Effector memory CD8-positive, alpha-beta T cell (primary cell): ENCODE results near the gene DRC7.
"Not testable (repeated sequence)": the region's sequence is repeated elsewhere in the genome, so short reads cannot be mapped to it uniquely, and the experiment has no call there.

Source experiments
- ATAC-seq: fragments of 150-1000 bp; cut with Tn5 transposase; replicated peaks from 2 replicates; pipeline ENCODE4 v1.10.0; 2021; ENCODE audit warnings: mild to moderate bottlenecking, moderate library complexity
- DNase-seq, 3 experiments: peaks; one replicate each; pipeline ENCODE4 v3.0.0; 2021
- H3K27ac Mint-ChIP-seq, 2 donors: one replicate each; pipeline ENCODE4 v1.8.0; 2022; ENCODE audit warnings: mild to moderate bottlenecking in 2 of 2, mixed read lengths in 2 of 2, moderate library complexity in 2 of 2
- H3K27me3 Mint-ChIP-seq, 2 donors: one replicate each; pipeline ENCODE4 v1.8.0; 2022; ENCODE audit warnings: mixed read lengths in 2 of 2
- H3K36me3 Mint-ChIP-seq: one replicate; pipeline ENCODE4 v1.8.0; 2022; ENCODE audit warnings: mild to moderate bottlenecking, moderate library complexity, mixed read lengths; ENCODE audit not compliant: insufficient read depth
- H3K4me1 Mint-ChIP-seq, 2 donors: one replicate each; pipeline ENCODE4 v1.8.0; 2022; ENCODE audit warnings: low read depth in 2 of 2, mixed read lengths in 2 of 2
- H3K4me3 Mint-ChIP-seq, 2 donors: one replicate each; pipeline ENCODE4 v1.8.0; 2022; ENCODE audit warnings: mild to moderate bottlenecking in 2 of 2, mixed read lengths in 2 of 2, moderate library complexity in 2 of 2
- H3K9me3 Mint-ChIP-seq, 2 donors: one replicate each; pipeline ENCODE4 v1.8.0; 2022; ENCODE audit warnings: mixed read lengths in 2 of 2

Gene DRC7

DNA sequence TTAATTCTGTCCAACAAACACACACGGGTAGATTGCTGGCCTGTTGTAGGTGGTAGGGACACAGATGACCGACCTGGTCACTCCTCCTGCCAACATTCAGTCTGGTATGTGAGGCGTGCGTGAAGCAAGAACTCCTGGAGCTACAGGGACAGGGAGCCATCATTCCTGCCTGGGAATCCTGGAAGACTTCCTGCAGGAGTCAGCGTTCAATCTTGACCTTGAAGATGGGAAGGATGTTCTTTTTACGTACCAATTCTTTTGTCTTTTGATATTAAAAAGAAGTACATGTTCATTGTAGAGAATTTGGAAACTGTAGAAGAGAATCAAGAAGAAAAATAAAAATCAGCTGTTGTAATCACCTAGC lies 30.0 kb upstream of the DRC7 start:
- no peak for DNase-seq
- H3K9me3 Mint-ChIP-seq = no peaks in the 10 kb centered on the region
- H3K27me3 Mint-ChIP-seq = no peaks in the 10 kb centered on the region
- H3K4me1 Mint-ChIP-seq = peaks cover 9 to 16% of the 10 kb centered on the region in 2 donors
- no peak for ATAC-seq
- H3K36me3 Mint-ChIP-seq = peaks cover 20% of the 10 kb centered on the region
- peak overlapping the region in 1 of 2 donors; percentile 24 for H3K27ac Mint-ChIP-seq
- no peak overlapping the region for H3K4me3 Mint-ChIP-seq

DNA sequence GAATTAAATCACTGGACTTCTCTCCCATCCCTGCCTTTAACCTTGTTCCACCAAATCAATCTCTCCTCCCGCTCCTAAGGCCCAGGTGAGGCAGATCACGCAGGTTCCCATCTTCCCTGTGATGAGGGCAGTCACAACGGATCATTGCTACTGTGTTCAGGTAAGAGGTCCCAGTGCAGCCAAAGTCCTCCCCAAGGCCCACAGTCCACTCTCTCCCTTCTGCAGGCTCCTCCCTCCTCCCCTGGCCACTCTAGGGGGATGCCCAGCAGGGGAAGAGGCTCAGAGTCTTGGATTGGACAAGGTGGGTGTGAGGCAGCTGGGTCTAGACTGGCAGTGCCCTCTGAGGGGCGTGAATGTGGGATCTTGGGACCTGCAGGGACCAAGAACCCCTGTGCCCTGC lies 29.1 kb upstream of the DRC7 start:
- H3K4me3 Mint-ChIP-seq = no peak overlapping the region
- H3K27ac Mint-ChIP-seq = peak overlapping the region in 1 of 2 donors; percentile 24
- DNase-seq (no peak), ATAC-seq (no peak)
- peaks cover 9 to 15% of the 10 kb centered on the region in 2 donors for H3K4me1 Mint-ChIP-seq
- no peaks in the 10 kb centered on the region for H3K9me3 Mint-ChIP-seq
- H3K27me3 Mint-ChIP-seq = no peaks in the 10 kb centered on the region
- peaks cover 14% of the 10 kb centered on the region for H3K36me3 Mint-ChIP-seq

- Mint-ChIP-seq H3K27ac (peak overlapping the region in 1 of 2 donors; percentile 41), H3K9me3 (no peaks in the 10 kb centered on the region), H3K36me3 (peaks cover 14% of the 10 kb centered on the region), H3K27me3 (no peaks in the 10 kb centered on the region), H3K4me3 (no peak overlapping the region), H3K4me1 (peaks cover 9 to 15% of the 10 kb centered on the region in 2 donors)
- no peak for ATAC-seq
- DNase-seq = no peak
Measured at GRCh38 chr16:57666353-57667047, 28.1 kb upstream of the DRC7 start.

- peaks cover 9 to 15% of the 10 kb centered on the region in 2 donors for H3K4me1 Mint-ChIP-seq
- no peak overlapping the region for H3K4me3 Mint-ChIP-seq
- no peaks in the 10 kb centered on the region for H3K27me3 Mint-ChIP-seq
- H3K27ac Mint-ChIP-seq = peak overlapping the region in 1 of 2 donors; percentile 41
- ATAC-seq = no peak
- no peak for DNase-seq
- H3K36me3 Mint-ChIP-seq = peaks cover 10% of the 10 kb centered on the region
- H3K9me3 Mint-ChIP-seq = no peaks in the 10 kb centered on the region
Measured at GRCh38 chr16:57667048-57667525, 27.5 kb upstream of the DRC7 start.

GRCh38 chr16:57667526-57668262 lies 26.9 kb upstream of the DRC7 start:
- Mint-ChIP-seq H3K27me3 (no peaks in the 10 kb centered on the region), H3K9me3 (no peaks in the 10 kb centered on the region), H3K4me1 (peaks cover 9 to 15% of the 10 kb centered on the region in 2 donors), H3K27ac (no peak overlapping the region), H3K36me3 (peaks cover 10% of the 10 kb centered on the region), H3K4me3 (no peak overlapping the region)
- ATAC-seq (peak; percentile 75), DNase-seq (no peak)

GRCh38 chr16:57668263-57668571 lies 26.4 kb upstream of the DRC7 start, which contains the start of gene ADGRG3:
Gene ADGRG3, plus strand, starts transcription at chr16:57668306. Its CDS starts 42 bp downstream, at chr16:57668348.
- H3K36me3 Mint-ChIP-seq = peaks cover 10% of the 10 kb centered on the region
- H3K4me3 Mint-ChIP-seq = no peak within 1 kb of the TSS
- H3K27ac Mint-ChIP-seq = peak within 1 kb of the TSS; percentile 74 to 75
- no peaks in the 10 kb centered on the region for H3K27me3 Mint-ChIP-seq
- DNase-seq (no peak), ATAC-seq (no peak)
- no peaks in the 10 kb centered on the region for H3K9me3 Mint-ChIP-seq
- H3K4me1 Mint-ChIP-seq = peaks cover 9 to 15% of the 10 kb centered on the region in 2 donors

DNA sequence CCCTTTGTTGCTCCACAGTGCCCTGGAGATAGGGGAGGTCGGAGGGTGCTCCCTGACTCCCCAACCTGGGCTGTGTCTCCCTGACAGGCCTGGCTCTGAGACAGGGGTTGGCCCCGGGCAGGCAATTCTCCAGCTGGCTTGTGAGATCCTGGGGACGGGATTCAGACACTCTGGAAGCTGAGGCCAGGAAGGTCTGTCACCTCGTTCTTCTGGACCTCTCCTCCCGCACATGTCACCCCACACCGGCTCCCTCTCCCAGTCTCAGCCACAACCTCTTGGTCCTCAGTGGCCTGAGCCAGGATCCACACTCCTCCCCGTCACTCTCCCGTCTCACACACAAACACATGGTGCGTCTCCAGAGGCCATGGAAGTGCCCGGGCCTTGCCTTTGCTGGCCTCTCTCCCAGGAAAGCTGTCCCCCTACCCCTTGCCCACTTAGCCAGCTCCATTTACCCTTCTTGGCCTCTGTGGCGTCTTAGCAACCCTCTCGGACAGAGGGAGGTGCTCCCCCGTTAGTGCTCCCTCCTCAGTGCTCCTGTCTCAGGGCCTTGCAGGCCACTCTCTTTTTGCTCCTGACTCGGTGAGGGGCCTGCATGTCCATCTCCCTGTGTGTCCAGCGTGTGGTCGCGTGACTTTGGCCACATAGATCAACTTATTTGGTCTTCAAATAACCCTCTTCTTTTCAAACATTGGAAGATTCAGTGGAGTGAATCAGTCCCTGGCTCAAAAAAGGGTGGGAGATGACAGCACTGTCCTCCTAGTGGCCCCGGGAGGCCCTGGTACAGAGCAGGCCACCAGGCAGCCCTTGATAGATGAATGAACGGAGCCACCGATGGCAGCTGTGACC lies 25.8 kb upstream of the DRC7 start:
- no peak for ATAC-seq
- H3K27ac Mint-ChIP-seq = peak overlapping the region; percentile 74 to 75
- peaks cover 7% of the 10 kb centered on the region for H3K36me3 Mint-ChIP-seq
- H3K4me1 Mint-ChIP-seq = peaks cover 9 to 15% of the 10 kb centered on the region in 2 donors
- no peaks in the 10 kb centered on the region for H3K27me3 Mint-ChIP-seq
- no peaks in the 10 kb centered on the region for H3K9me3 Mint-ChIP-seq
- DNase-seq = no peak
- H3K4me3 Mint-ChIP-seq = no peak overlapping the region

DNA sequence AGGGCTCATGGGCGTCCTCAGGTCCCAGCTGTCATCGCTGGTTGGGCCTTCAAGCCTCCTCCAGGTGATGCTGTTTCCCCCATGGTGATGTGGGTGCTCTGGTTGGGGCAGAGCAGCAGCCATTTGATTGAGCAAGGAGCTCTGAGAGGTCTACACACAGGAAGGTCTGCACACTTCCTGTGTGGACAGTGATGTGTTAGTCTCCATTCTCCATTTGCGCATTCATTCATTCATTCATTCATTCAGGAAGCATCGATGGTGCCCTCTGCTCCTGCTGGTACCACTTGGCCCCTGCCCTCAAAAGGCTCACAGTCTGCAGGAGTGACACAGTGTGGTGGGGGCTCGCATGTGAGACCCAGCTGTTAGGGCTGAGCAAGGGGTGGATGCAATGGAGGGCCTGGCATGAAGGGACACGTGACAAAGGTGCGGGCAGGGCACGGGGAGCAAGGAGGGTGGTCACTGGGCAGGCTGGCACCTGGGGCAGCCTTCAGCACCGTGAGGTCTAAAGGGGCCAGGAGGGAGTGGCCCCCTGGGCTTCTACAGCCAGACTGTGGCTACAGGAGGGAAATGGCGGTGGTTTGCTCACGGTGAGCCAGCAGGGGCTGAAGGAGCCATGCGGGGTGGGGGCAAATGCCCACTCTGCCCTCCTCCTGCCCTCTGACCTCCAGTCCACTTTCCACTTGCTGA lies 25.0 kb upstream of the DRC7 start:
- ATAC-seq (peak; percentile 15), DNase-seq (no peak)
- Mint-ChIP-seq H3K4me3 (no peak overlapping the region), H3K9me3 (no peaks in the 10 kb centered on the region), H3K36me3 (peaks cover under 1% of the 10 kb centered on the region), H3K27ac (peak overlapping the region; percentile 74 to 75), H3K4me1 (peaks cover 9 to 12% of the 10 kb centered on the region in 2 donors), H3K27me3 (no peaks in the 10 kb centered on the region)

GRCh38 chr16:57670196-57670595 lies 24.4 kb upstream of the DRC7 start:
- no peak overlapping the region for H3K4me3 Mint-ChIP-seq

DNA sequence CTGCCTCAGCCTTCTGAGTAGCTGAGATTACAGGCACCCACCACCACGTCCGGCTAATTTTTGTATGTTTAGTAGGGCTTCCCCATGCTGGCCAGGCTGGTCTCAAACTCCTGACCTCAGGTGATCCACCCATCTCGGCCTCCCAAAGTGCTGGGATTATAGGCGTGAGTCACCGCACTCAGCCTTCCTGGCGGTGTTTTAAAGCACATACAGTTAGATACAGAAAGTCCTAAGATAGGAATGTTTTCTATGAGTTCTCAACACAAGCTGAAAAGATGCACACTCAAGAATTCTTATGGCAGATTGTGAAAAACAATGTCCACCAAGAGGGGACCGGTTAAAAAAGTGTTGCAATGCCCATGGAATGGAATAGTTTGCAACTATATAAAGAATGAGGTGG lies 23.2 kb upstream of the DRC7 start:
- not testable (repeated sequence) for H3K4me3 Mint-ChIP-seq, H3K27ac Mint-ChIP-seq, DNase-seq, H3K27me3 Mint-ChIP-seq, H3K9me3 Mint-ChIP-seq, H3K36me3 Mint-ChIP-seq, ATAC-seq
- H3K4me1 Mint-ChIP-seq = peaks cover 9 to 11% of the 10 kb centered on the region in 2 donors

More at GRCh38 chr16:57670196-57670595, 24.4 kb upstream of the DRC7 start:
- peaks cover 9 to 11% of the 10 kb centered on the region in 2 donors for H3K4me1 Mint-ChIP-seq
- ATAC-seq = no peak
- DNase-seq = no peak
- H3K36me3 Mint-ChIP-seq = no peaks in the 10 kb centered on the region
- H3K27ac Mint-ChIP-seq = no peak overlapping the region
- no peaks in the 10 kb centered on the region for H3K27me3 Mint-ChIP-seq
- no peaks in the 10 kb centered on the region for H3K9me3 Mint-ChIP-seq

DNA sequence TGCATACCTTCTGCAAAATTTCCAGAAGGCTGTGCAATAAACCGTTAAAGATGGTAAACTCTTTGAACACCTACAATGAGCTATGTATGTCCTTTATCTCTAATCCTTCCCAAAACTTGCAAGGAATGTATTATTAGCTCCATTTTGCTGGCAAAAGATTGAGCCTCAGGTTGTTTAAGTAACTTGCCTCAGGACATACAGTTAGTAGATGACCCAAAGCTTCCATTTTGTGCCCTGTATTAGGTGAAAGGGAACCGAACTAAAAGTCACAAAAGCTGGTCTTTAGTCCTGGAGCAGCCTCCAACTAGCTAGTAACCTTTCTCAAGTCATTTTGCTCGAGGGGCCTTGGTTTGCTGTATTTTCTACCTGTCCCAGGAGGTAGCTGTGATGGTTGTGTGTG lies 22.2 kb upstream of the DRC7 start:
- Mint-ChIP-seq H3K27ac (no peak overlapping the region), H3K4me3 (no peak overlapping the region)
- ATAC-seq = no peak

GRCh38 chr16:57672824-57673223 lies 21.8 kb upstream of the DRC7 start:
- no peak overlapping the region for H3K27ac Mint-ChIP-seq
- DNase-seq (no peak), ATAC-seq (no peak)
- peaks cover 9 to 11% of the 10 kb centered on the region in 2 donors for H3K4me1 Mint-ChIP-seq
- H3K4me3 Mint-ChIP-seq = no peak overlapping the region
- H3K36me3 Mint-ChIP-seq = no peaks in the 10 kb centered on the region
- H3K27me3 Mint-ChIP-seq = no peaks in the 10 kb centered on the region
- no peaks in the 10 kb centered on the region for H3K9me3 Mint-ChIP-seq

More for the DNA sequence above, 22.2 kb upstream of the DRC7 start:
- H3K9me3 Mint-ChIP-seq = no peaks in the 10 kb centered on the region
- no peak for DNase-seq
- peaks cover 9 to 11% of the 10 kb centered on the region in 2 donors for H3K4me1 Mint-ChIP-seq
- no peaks in the 10 kb centered on the region for H3K36me3 Mint-ChIP-seq
- H3K27me3 Mint-ChIP-seq = no peaks in the 10 kb centered on the region
